Activated T-cell treated with anti-CD3 and anti-CD28 coated beads for 24 hours (primary cell): ENCODE data around the gene PLAC1.

Experiments used
- DNase-seq: peaks from one replicate; pipeline ENCODE4 v3.0.0-alpha.2; 2020; ENCODE audit warnings: low read depth

The PLAC1 gene

DNA sequence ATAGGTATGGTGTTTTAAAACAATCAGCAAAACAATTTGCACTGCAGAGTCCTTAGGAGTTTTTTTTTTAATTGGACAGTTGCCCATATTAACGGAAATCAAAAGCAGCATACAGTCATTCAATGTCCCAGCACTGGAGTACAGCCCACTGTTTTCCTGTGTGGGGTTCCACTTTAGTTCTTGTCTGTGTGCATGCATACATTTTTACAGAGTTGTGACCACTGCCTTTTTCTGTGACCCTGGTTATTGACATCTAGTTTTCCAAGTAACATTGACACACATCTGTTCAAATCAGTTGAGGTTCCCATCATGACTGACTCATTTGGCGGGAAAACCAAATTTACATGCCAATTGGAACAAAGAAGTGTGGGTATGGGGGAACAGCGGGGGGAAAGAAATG lies 115.0 kb downstream of the PLAC1 start:
- no peak for DNase-seq

- no peak for DNase-seq
Measured at GRCh38 chrX:134542485-134542884, 115.8 kb downstream of the PLAC1 start.

DNA sequence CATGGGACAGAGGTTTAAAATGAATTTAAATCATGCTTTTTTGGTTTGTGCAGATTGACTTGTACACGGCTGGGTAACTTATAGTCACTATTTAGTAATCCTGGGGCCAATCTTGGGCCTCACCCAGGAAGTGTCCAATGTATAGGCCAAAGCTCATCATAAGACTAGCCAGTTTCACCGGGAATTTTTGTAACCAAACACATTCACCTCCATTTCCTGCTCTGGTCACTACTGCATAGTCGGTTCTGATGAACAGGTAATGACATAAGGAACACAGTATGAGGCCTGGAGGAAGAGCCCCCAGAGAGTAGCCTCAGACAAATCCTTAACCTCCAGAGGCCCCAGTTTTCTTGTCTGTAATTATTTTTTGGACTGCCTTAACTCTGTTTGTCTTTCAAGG lies 116.4 kb downstream of the PLAC1 start:
- no peak for DNase-seq

- no peak for DNase-seq
Measured at GRCh38 chrX:134538316-134538715, 120.0 kb downstream of the PLAC1 start.

DNA sequence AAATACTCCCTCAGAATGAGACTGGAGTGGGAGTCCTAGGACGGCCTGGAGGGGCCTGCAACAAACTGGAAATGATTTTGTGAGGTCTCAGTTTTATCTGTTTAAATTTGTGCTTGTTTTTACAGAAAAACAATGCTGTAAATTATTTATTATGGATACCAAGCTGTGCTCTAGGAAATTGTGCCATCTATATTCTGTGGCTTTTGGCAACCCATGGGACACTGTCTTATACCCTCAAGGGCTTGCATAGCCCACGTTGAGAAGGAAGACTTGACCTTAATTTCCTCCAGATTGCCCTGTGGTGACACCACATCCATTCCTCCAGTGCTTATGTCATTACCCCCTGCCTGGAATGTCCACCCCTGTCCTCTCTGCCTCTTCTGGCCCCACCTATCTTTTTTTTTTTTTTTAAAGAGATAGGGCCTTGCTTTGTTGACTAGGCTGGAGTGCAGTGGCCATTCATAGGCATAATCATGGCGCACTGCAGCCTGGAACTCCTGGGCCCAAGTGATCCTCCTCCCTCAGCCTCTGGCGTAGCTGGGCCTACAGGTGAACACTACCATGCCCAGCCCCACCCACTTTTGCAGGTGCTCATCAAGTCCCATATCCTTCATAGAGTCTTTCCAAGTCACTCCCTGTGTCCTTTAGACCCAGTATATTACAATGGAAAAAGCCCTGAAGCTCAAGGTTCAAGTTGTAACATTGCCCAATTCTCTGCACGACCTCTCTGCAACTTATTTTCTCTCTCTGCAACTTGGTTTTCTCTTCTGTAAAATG lies 120.9 kb downstream of the PLAC1 start:
- no peak for DNase-seq

GRCh38 chrX:134533952-134534351 lies 124.3 kb downstream of the PLAC1 start:
- no peak for DNase-seq

GRCh38 chrX:134533352-134533751 lies 124.9 kb downstream of the PLAC1 start:
- no peak for DNase-seq

GRCh38 chrX:134530845-134531244 lies 127.4 kb downstream of the PLAC1 start:
- DNase-seq, result no peak

GRCh38 chrX:134529481-134529880 lies 128.8 kb downstream of the PLAC1 start:
- no peak for DNase-seq

- no peak for DNase-seq
Measured at GRCh38 chrX:134528960-134529359, 129.3 kb downstream of the PLAC1 start.

DNA sequence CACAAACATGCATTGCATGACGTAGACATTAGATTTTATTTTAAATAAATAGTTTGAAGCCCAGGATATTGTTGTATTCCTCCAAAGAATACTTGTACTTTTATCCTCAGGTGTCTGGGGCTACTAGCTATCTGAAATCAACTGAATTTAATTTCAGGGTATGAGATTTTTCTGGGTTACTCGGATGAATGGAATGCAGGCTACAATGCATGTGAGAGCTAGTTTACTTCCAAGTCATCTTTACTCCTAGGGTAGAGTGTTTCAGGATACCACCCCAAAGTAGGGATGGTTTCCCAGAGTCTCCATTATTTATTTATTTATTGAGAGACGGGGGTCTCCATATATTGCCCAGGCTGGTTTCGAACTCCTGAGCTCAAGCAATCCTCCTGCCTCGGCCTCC lies 131.9 kb downstream of the PLAC1 start:
- DNase-seq, result no peak

DNA sequence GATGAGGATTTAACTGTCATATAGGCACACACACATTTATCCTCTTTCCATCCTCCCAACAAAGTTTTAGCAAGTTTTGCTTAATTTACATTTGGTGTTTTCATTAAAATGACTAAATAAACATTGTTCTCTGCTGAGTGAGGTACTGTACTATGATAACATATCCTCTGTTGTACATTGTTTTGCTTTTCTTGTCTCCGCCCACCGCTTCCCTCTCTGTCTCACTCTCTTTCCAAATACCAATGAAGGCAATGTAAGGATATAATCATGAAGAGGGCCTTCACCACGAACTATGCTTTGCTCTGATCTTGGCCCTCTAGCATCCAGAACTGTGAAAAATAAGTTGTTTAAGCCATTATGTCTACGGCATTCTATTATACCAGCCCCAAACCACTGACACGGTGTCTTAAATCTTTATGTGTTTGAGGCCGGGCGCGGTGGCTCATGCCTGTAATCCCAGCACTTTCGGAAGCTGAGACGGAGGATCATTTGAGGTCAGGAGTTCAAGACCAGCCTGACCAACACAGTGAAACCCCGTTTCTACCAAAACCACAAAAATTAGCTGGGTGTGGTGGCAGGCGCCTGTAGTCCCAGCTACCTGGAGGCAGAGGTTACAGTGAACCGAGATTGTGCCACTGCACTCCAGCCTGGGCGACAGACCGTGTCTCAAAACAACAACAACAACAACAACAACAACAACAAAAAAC lies 133.0 kb downstream of the PLAC1 start:
- DNase-seq, result no peak

DNA sequence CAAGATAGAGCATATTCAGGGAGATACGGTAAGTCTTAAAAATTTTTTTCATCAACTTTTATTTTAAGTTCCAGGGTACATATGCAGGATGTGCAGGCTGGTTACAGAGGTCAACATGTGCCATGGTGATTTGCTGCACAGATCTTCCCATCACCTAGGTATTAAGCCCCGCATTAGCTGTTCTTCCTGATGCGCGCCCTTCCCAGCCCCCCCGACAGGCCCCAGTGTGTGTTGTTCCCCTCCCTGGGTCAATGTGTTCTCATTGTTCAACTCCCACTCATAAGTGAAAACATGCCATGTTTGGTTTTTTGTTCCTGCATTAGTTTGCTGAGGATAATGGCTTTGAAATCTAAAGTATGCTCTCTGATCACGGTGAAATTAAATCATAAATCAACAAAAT lies 134.1 kb downstream of the PLAC1 start:
- no peak for DNase-seq

- DNase-seq, result no peak
Measured at GRCh38 chrX:134520860-134521390, 137.3 kb downstream of the PLAC1 start.
